GM12864 (cell line): ENCODE results near the gene NINJ1.

Experiments used
- DNase-seq: peaks from one replicate; pipeline ENCODE4 v3.0.0-alpha.2; 2011; ENCODE audit warnings: low read depth
- H3K4me3 ChIP-seq: 2 replicates; pipeline ENCODE4 v1.5.1; 2011; ENCODE audit warnings: mild to moderate bottlenecking, low read depth, low read length, control low read depth
- CTCF ChIP-seq: IDR thresholded peaks from 2 replicates; pipeline ENCODE4 v1.5.1; 2011; ENCODE audit warnings: low read depth, mild to moderate bottlenecking, moderate library complexity, low read length, control low read depth, inconsistent platforms; ENCODE audit errors: missing control alignments

NINJ1 gene

GRCh38 chr9:93127395-93127911 lies 6.6 kb downstream of the NINJ1 start:
- no peak overlapping the region for H3K4me3 ChIP-seq
- TF ChIP-seq CTCF = no peak
- DNase-seq = no peak

- no peak for TF ChIP-seq CTCF
- no peak for DNase-seq
- no peak overlapping the region for H3K4me3 ChIP-seq
These were observed 7.2 kb downstream of the NINJ1 start for GRCh38 chr9:93126825-93127368.

- no peak overlapping the region for H3K4me3 ChIP-seq
- no peak for TF ChIP-seq CTCF
- DNase-seq = no peak
These were observed 7.8 kb downstream of the NINJ1 start for GRCh38 chr9:93126151-93126781.

GRCh38 chr9:93125331-93125894 lies 8.6 kb downstream of the NINJ1 start:
- H3K4me3 ChIP-seq = no peak overlapping the region
- TF ChIP-seq CTCF = no peak
- DNase-seq = no peak

- no peak for DNase-seq
- no peak for TF ChIP-seq CTCF
- H3K4me3 ChIP-seq = no peak overlapping the region
These were observed 9.3 kb downstream of the NINJ1 start for GRCh38 chr9:93124793-93125192.

GRCh38 chr9:93123561-93124283 lies 10.3 kb downstream of the NINJ1 start:
- H3K4me3 ChIP-seq = no peak overlapping the region
- TF ChIP-seq CTCF = no peak
- no peak for DNase-seq
